A549 (cell line): ENCODE results near the gene FAM50A.

Experiments
- CHD2 ChIP-seq: fragments of 150-350 bp; IDR thresholded peaks from 2 replicates; pipeline ENCODE4 v1.6.1; 2014; ENCODE audit warnings: low read length; ENCODE audit not compliant: partially characterized antibody
- EP300 ChIP-seq, 2 experiments: fragments of >200 bp; sonication (Bioruptor Twin); formaldehyde crosslinking; IDR thresholded peaks; 2 replicates in 1 of 2; 3 replicates in 1 of 2; pipeline ENCODE4 v1.6.1; 2016 to 2017
- POLR2A ChIP-seq: IDR thresholded peaks from 2 replicates; pipeline ENCODE4 v1.6.1; 2012; ENCODE audit warnings: mild to moderate bottlenecking, low read length
- RFX5 ChIP-seq: fragments of 450-650 bp; IDR thresholded peaks from 2 replicates; pipeline ENCODE4 v1.7.1; 2014; ENCODE audit warnings: antibody characterized with exemption, mild to moderate bottlenecking, moderate library complexity
- TP53 ChIP-seq: fragments of 250-450 bp; sonication (Bioruptor Pico); IDR thresholded peaks from 2 replicates; pipeline ENCODE4 v1.5.0; 2021; ENCODE audit warnings: mild to moderate bottlenecking, moderate library complexity
- TF ChIP-seq, protein P1 (sequence below): fragments of >200 bp; sonication (Bioruptor Twin); formaldehyde crosslinking; IDR thresholded peaks from 3 replicates; pipeline ENCODE4 v1.5.1; 2016
- TF ChIP-seq, protein P2 (sequence below): fragments of 200-600 bp; sonication (generic); IDR thresholded peaks from 2 replicates; pipeline ENCODE4 v1.6.1; 2016; ENCODE audit warnings: antibody characterized with exemption, mild to moderate bottlenecking, moderate library complexity
- TF ChIP-seq, protein P3 (sequence below): fragments of >200 bp; sonication (Bioruptor Twin); formaldehyde crosslinking; IDR thresholded peaks from 2 replicates; pipeline ENCODE4 v1.6.1; 2016

DNA sequence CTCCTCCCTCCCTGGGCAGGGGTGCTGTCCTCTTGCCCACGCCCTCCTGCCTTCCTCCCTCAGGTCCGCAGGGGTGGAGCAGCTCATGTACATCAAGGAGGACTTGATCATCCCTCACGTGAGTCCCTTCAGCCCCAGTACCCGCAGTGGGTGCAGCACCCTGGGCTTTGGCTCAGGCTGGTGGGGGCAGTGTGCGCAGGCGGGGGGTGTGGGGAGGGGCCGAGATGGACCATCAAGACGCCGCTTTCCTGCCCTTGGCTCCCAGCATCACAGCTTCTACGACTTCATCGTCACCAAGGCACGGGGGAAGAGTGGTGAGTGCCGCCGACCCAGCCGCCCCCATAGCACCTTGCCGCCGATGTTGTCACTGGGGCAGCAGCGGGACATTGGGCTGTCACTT is 5.7 kb downstream of the FAM50A start:
- TF ChIP-seq, protein P1, sequence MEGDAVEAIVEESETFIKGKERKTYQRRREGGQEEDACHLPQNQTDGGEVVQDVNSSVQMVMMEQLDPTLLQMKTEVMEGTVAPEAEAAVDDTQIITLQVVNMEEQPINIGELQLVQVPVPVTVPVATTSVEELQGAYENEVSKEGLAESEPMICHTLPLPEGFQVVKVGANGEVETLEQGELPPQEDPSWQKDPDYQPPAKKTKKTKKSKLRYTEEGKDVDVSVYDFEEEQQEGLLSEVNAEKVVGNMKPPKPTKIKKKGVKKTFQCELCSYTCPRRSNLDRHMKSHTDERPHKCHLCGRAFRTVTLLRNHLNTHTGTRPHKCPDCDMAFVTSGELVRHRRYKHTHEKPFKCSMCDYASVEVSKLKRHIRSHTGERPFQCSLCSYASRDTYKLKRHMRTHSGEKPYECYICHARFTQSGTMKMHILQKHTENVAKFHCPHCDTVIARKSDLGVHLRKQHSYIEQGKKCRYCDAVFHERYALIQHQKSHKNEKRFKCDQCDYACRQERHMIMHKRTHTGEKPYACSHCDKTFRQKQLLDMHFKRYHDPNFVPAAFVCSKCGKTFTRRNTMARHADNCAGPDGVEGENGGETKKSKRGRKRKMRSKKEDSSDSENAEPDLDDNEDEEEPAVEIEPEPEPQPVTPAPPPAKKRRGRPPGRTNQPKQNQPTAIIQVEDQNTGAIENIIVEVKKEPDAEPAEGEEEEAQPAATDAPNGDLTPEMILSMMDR, result no peak
- TF ChIP-seq POLR2A (no peak), EP300 (IDR thresholded peaks at IDR 0.05) (no peak), TP53 (CRISPR knock-in tag) (no peak), CHD2 (no peak), RFX5 (no peak)
- TF ChIP-seq, protein P2, sequence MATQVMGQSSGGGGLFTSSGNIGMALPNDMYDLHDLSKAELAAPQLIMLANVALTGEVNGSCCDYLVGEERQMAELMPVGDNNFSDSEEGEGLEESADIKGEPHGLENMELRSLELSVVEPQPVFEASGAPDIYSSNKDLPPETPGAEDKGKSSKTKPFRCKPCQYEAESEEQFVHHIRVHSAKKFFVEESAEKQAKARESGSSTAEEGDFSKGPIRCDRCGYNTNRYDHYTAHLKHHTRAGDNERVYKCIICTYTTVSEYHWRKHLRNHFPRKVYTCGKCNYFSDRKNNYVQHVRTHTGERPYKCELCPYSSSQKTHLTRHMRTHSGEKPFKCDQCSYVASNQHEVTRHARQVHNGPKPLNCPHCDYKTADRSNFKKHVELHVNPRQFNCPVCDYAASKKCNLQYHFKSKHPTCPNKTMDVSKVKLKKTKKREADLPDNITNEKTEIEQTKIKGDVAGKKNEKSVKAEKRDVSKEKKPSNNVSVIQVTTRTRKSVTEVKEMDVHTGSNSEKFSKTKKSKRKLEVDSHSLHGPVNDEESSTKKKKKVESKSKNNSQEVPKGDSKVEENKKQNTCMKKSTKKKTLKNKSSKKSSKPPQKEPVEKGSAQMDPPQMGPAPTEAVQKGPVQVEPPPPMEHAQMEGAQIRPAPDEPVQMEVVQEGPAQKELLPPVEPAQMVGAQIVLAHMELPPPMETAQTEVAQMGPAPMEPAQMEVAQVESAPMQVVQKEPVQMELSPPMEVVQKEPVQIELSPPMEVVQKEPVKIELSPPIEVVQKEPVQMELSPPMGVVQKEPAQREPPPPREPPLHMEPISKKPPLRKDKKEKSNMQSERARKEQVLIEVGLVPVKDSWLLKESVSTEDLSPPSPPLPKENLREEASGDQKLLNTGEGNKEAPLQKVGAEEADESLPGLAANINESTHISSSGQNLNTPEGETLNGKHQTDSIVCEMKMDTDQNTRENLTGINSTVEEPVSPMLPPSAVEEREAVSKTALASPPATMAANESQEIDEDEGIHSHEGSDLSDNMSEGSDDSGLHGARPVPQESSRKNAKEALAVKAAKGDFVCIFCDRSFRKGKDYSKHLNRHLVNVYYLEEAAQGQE, result no peak
- TF ChIP-seq, protein P3, sequence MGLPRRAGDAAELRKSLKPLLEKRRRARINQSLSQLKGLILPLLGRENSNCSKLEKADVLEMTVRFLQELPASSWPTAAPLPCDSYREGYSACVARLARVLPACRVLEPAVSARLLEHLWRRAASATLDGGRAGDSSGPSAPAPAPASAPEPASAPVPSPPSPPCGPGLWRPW, result no peak
